ENCODE measurements around the gene ZFP3.
A peak's percentile ranks its signal among the peaks of the same experiment; 100 is the strongest.
"Not testable (repeated sequence)": the region's sequence is repeated elsewhere in the genome, so short reads cannot be mapped to it uniquely, and the experiment has no call there.

The ZFP3 gene
- 17.2 to 28.1 (median 24.1) reads per million in 4 experiments for total RNA-seq

DNA sequence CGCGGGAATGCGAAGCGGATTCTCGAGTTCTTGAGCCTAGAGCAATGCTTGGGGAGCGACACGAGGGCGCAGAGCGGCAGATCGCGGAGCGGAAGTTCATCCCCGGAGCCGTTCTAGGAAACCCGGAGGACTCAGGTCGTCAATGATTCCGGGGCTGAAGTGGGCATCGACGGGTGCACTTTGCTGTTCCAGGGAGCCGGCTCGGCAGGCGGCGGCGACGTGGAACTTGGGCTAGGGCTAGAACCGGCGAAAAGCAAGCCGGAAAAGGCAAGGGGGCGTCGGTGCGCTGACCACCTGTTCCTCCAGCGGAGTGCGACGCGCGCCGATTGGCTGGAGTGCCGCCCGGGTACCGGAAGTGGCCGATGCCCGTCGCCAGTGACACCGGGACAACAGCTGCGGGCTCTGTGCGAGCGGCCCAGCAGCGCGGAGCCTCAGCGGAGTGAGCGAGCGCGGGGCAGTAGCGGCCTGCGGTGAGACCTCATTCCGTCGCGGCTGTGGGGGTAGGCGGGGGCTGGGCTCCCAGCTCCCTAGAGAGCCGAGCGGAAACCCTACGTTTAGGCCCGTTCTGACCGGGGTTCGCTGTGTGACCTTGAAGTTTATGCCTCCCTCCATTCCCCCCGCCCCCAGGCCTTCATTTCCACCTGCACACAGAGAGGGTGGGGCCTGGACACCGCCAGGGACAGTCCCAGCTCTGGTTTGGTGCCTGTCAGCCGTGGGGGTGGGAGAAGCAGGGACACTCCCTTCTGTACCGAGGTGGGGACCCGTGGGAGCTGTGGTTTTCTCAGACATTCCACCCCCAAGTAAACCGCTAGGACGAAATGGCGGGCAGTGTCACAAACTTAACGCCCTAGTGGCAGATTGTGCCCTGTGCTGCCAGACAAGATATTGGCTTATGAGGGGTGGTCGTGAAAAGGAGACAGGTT is at the start of gene ZFP3:
ZFP3 (plus strand) TSS at position 362 of the 923 bp plus-strand sequence. CDS start 13,038 bp downstream, outside the sequence.
- peak; percentile 61 for DNase-seq

DNA sequence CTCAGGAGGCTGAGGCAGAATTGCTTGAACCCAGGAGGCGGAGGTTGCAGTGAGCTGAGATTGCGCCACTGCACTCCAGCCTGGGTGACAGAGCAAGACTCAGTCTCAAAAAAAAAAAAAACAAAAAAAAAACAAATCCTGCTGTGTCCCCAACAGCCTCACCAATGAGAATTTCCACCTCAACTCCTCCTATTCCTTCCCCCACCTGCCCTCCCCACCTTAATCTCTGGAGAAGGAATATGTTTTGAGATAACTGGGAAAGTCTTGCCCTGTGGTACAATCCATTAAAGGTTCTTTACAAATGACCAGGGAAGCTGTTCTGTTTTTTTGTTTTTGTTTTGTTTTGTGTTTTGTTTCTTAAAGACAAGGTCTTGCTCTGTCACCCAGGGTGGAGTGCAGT is 48.1 kb upstream of the ZFP3 start:
- DNase-seq: not testable (repeated sequence)

DNA sequence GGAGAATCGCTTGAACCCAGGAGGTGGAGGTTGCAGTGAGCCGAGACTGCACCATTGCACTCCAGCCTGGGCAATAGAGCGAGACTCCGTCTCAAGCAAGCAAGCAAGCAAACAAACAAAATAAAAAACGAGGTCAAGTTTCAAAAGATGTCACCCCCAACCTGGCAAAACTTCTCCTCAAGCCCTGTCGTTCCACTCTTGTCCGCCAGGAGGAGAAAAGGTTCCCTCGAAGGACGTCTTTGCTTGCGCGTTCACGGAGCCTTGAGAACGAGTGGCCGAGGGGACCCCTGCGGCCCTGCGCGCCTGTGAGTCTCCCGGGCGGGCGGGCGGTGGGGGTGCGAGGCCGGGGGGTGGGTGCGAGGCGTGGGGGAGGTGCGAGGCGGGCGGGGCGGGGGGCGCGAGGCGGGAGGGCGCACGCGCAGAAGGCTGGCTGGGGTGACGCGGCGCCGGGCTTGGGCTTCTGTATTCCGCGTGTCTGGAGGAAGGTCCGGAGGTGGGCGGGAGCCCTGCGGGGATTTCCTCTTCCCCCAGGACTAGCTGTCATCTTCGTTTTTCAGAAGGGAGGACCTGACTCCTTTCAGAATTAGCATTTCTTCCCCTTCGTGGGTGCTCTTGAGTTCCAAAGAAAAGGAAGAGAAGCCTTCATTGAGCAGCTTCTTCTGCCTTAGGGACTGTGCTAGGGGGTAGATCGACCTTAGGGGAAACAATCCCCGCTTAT is 46.7 kb upstream of the ZFP3 start:
- peak; percentile 74 for DNase-seq

DNA sequence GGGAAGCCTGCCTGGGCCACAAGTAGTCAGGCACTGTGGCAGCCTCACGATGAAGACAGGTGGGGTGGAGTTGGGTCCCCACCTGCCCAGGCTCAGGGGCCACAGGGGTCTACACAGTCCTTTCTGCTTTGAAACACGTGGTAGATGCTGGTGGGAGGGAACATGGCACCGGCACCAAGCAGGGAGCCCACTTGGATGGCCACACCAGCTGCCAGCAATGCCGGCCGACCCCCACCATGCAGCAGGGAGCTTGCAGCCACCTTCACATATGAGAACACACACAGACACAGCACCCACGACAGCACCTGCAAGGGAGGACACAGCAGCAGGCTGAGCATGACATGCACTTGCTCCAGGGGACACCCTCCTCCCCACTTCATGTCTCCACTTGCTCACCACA is 45.4 kb upstream of the ZFP3 start:
- DNase-seq: no peak

DNA sequence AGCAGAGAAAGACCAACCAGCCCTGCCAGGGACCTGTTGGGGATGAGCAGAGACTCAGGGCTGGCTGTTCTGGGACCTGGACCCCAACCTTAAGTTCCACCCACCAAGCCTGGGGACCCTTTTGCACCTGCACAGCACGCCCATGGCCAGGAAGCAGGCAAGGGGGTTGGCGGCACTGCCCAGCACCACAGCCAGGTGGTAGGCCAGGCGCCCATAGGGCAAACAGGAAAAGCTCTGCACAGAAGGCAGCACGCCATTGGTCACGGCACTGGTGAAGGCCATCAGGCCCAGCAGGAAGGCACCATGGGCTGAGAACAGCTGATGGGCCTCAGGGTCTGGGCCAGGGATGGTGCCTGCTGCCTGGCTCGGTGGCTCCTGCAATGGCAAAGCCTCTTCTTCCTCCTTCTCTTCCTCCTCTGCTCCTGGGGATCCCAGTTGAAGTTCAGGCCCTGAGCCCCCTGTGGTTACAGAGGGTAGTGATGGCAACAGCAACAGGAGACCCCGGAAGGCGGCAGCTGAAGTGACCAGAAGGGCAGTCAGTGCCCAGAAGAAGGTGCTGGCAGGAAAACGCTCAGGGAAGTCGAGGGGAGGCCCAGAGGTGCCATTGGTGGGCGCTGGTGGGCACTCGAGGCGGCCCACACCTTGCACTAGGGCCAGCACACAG is 44.8 kb upstream of the ZFP3 start:
- no peak for DNase-seq

DNA sequence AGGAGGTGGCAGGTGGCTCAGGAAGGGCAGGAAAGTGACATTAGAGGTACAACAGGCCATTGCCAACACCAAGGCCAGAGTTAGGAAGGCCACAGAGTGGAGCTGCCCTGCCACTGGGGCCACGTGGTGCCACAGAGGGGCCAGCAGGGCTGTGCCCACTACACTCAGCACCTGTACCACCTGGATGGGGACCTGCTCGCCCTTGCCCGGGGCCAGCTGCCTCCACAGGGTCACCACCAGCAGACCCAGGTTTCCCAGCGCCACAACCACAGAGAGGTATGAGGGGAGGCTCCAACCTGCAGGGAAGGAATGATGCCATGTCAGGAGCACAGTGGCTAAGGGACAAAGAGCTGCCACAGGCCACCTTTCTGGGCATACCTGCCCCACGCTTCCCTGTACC is 44.2 kb upstream of the ZFP3 start:
- no peak for DNase-seq

DNA sequence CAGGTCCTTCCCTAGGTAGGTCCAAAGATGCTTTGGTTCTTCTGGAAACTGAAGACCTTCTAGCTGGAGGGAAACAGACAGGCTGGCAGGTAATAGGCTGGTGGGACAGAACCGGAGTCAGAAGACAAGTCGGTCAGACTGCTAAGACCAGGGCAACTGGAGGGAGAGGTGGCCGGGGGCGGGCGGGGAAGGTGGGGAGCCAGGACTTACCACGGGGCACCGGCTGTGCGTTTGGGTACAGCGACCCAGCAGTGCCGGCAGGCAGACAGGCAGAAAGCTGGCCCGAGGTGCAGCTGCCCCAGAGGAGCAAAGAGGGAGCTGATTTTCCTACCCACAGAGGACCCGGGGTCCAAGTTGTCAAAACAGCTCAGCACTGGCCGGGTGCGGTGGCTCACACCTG is 43.6 kb upstream of the ZFP3 start:
- no peak for DNase-seq

DNA sequence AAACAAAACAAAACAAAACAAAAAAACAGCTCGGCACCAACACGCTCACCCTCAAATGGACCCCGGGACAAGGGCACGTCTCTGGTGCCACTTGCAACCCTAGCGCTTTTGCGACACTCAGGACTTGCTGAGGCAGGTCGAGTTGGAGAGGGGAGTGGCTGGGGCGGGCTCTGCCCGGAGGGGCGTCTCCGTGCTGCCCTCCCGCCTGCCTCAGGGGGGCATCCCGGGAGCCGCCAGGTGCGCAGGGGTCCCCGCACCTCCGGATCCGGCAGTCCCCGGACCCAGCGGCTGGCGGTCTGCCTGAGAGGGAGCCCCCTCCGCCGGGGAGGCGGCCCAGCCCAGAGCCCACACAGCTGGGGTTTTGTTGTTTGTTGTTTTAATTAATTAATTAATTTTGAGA is 43.0 kb upstream of the ZFP3 start, which contains the start of gene SLC52A1:
SLC52A1 (minus strand) TSS at position 112 of the 400 bp plus-strand sequence. CDS start 820 bp downstream, outside the sequence.
- DNase-seq: no peak

DNA sequence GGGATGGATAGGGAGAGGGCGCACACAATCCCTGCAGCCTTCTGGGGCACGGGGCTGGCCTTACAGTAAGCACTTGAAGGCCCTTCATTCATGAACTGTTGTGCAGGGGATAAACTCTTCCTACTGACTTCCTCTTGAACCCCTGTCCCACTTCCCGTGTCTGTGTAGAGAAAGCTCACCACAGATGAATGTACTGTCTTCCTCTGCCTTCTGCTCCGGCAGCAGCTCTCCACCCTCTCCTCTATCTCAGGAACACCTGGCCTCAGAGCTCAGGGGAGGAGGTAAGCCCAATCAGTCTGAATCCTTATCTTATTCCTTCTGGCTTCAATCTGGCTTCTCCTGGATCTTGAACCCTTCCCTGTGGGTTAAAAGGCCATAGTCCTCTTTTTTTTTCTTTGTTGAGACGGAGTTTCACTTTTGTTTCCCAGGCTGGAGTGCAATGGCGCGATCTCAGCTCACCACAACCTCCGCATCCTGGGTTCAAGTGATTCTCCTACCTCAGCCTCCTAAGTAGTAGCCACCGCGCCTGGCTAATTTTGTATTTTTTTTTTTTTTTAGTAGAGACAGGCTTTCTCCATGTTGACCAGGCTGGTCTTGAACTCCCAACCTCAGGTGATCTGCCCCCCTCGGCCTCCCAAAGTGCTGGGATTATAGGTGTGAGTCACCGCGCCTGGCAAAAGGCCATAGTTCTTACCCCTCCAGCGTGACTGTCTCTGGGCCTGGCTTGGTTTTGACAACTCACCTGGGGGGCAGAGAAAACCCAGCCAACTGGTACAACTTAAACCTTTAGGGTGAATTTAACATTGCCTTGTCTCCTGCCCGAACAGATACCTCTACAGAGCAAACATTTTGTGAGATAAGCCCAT is 35.9 kb upstream of the ZFP3 start:
- no peak for DNase-seq

DNA sequence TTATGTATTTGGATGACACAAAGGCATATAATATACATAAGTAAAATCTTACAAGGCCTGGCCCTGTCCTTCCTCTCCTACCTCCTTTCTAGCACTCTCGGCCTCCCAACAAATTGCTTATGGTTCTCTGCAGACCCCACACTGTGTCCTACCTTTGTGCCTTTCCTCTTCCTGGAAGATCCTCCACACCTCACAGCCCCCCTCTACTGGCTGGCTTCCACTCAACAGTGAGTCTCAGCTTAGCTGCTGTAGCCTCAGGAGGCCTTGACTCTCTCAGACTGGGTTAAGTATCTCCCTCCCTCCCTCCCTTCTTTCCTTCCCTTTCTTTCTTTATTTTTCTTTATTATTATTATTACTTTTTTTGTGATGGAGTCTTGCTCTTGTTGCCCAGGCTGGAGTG is 34.7 kb upstream of the ZFP3 start:
- no peak for DNase-seq

DNA sequence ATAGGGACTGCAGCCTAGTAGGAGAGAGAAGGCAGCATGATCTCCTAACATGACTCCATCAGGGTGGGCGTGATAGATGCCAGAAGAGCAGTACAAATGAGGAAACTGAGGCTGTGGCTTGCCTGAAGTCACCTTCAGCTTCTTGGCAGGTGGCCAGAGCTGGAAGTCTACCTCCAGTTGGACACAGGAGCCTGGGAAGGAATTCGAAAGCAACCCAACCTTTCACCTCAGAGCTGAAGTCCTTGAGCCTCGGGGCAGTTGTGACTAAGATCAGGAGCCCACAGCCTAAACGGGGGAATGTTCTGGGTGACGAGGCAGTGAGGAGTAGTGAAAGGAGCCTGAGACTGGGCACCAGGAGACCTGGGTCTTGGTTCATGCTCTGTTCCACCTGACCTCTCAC is 33.6 kb upstream of the ZFP3 start:
- no peak for DNase-seq

DNA sequence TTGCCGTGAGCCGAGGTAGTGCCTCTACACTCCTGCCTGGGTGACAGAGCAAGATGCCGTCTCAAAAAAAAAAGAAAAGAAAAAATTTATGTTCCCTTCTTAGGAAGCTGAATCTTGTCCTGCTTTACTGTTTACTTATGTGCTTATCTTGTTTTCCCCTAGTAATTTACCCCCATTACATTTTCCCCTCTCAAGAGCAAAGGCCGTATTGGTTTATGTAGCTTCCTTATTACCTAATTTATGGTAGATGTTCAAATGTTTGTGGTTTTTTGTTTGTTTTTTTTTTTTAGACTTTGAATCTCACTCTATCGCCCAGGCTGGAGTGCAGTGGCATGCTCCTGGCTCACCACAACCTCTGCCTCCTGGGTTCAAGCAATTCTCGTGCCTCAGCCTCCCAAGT is 32.8 kb upstream of the ZFP3 start:
- DNase-seq: no peak

DNA sequence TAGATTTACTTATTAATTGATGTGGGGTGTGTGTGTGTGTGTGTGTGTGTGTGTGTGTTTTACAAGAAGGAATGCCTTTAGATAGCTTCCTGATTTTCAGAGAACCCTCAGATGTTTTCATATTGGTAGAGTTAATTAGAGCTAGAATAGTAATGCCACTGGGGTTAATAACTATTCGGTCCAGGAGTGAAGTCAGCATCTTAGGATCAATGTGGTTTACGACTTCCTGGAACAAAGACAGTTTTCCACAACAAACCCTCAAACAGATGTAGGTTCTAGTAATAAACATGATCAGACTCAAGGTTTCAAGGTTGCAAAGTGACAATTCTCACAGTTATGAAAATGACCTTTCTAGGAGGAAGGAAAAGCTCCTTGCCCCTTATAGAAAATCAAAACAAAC is 30.8 kb upstream of the ZFP3 start:
- DNase-seq: no peak

DNA sequence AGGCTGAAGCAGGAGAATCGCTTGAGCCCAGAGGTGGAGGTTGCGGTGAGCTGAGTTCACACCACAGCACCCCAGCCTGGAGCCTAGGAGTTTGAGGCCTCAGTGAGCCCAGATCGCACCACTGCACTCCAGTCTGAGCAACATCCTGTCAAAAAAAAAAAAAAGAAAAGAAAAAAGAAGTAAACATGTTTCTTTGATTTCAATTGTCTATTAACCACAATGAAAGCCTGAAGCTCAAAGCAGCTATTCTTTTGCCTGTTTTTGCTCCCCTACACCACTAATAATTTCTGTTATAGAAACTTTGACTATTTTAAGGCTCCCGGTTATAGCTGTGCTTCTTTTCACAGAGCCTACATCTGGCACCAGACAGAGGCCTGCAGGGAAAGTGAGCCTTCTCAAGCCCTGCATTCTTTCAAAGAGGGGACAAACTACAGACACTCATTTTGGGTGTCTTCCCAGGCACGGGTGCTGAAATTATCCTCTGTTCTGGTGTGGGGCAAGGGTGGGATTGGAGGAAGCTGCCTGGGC is 28.9 kb upstream of the ZFP3 start:
- peak; percentile 4 for DNase-seq

DNA sequence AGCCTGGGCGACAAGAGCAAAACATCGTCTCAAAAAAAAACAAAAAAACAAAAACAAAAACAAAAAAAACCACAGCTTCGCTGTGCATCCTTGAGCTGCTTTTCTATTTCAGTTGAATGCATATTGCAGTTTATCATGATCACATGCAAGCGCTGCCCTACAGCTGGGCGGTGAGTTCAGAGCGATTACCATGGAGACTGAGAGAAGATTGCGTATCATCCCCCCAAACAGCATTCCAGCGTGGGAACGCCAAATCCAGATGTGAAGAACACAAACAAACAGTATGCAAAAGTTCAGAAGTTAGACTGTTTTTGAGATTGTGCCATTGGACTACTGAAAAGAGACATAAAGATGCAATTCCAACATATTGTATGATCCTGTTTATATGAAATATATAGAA is 28.0 kb upstream of the ZFP3 start:
- no peak for DNase-seq

DNA sequence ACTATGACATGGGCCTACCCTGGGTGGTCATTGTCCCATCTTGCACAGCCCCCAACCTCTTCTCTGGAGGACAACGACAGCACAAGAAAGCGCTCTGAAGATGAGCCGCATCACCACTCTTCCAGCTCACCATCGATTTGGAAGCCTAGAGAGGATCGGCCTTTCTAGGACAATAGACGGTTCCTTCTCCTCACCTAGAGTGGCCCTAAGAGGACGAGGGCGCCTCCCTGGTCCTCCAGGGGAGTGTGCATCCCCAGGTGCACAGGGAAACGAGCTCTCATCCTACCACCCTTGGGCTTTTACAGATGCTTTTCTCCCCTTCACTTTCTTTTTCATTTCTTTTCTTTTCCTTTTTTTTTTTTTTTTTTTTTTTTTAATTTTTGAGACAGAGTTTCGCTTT is 22.7 kb upstream of the ZFP3 start:
- DNase-seq: no peak

DNA sequence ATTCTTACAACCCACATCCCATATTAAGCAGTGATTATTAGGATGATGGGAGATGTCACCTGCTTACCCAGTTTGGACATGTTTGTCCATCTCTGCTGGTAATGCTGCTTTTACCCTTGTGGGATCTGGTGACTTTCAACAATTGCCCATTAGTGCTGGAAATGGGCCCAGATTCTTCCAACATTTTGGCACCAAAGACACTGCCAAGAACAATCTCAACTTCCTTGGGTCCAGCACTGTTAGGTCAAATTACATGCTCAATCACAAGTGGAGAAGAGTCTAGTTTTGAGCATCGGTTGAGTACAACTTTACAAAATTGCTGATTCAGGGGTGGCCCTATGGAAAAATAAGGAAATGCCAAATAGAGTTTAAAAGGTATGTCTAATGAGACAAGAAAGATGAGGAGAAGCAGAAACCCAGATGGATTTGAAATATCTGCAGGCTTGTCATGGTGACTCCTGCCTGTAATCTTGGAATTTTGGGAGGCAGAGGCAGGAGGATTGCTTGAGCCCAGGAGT is 13.0 kb upstream of the ZFP3 start:
- DNase-seq: no peak

DNA sequence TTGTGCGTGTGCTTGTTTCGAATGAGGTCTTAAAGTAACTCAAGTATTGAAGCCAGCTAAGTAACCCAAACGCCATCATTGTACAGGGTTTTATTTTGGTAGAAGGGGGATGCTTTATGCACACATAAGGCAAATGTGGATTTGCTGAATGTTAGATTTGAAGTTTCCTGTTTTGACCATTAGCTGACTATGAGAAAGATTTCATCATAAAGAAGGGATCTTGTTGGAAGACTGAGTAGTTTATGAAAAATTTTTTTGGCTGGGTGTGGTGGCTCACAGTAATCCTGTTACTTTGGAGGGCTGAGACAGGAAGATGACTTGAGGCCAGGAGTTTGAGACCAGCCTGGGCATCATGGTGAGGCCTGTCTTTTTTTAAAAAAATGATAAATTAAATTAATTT is 10.0 kb upstream of the ZFP3 start:
- no peak for DNase-seq

DNA sequence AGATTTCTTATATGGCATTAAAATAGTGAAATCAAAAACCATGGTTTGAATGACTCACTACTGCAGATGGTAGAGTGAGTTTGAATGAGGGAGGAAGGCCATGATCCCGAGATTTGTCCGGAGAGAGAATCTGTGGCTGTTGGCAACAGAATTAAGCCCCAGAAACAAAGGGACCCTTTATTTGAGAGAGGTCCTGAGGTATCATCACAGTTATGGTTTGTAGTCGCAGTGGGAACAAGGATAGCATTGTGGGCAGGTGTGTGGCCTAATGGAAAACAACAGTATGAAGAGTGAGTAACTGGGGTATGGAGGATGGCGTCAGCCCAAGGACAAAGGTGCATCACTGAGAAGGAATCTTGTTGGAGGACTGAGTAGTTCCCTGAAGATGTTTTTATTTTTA is 8.5 kb upstream of the ZFP3 start:
- DNase-seq: no peak

DNA sequence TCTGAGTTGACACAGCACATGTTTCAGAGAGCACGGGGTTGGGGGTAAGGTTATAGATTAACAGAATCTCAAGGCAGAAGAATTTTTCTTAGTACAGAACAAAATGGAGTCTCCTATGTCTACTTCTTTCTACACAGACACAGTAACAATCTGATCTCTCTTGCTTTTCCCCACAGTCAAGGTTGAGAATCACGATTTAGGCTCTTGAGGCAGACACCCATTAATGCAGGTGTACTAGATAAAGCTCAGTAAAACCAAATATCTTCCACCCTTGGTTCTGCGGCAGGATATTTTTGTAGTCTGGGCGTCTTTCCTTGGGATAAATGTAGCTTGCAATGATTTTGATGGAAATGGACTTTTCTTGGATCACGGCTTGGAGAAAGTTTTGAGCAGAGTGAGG is 2.8 kb upstream of the ZFP3 start:
- DNase-seq: not testable (repeated sequence)

DNA sequence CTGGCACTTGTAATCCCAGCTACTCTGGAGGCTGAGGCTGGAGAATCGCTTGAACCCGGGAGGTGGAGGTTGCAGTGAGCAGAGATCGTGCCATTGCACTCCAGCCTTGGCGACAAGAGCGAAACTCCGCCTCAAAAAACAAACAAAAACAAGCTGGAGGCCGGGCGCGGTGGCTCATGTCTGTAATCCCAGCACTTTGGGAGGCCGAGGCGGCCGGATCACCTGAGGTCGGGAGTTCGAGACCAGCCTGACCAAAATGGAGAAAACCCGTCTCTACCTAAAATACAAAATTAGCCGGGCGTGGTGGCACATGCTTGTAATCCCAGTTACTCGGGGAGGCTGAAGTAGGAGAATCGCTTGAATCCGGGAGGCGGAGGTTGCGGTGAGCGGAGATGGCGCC is 992 bp upstream of the ZFP3 start:
- DNase-seq: not testable (repeated sequence)

DNA sequence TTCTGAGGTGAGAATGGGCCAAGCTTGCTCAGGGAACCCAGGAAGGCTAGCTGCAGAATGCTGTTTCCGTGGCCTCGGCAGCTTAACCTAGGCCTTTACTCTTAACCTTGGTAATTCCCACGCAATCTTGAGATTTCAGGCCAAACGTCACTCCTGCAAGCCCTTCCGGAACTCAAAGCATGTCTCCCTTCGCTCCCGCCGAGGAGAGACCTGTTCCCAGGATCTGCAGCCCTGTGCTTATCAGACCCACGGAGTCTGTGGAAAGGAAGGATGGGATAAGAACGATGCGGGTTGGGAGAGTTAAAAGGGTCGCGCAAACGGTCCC is 524 bp upstream of the ZFP3 start:
- DNase-seq: no peak

Measured in effector CD8-positive, alpha-beta T cell (primary cell).